Stimulated activated memory B cell treated with anti-CD40 and anti-IgM and Interleukin-4, amounts not matched to agents 10 μg/mL and 1 μg/mL and 100 μg/mL, for 72 hours (primary cell): ENCODE measurements around the gene STIM1.
A peak's percentile ranks its signal among the peaks of the same experiment; 100 is the strongest.

Experiments
- ATAC-seq: fragments of 150-1000 bp; cut with Tn5 transposase; 2 replicates; pipeline ENCODE4 v1.10.0; 2021
- H3K27ac Mint-ChIP-seq: one replicate; pipeline ENCODE4 v1.8.0; 2022; ENCODE audit warnings: mild to moderate bottlenecking, mixed read lengths
- H3K27me3 Mint-ChIP-seq: one replicate; pipeline ENCODE4 v1.8.0; 2022; ENCODE audit warnings: mixed read lengths
- H3K36me3 Mint-ChIP-seq: one replicate; pipeline ENCODE4 v1.8.0; 2022; ENCODE audit warnings: mixed read lengths
- H3K4me1 Mint-ChIP-seq: one replicate; pipeline ENCODE4 v1.8.0; 2022; ENCODE audit warnings: mixed read lengths
- H3K4me3 Mint-ChIP-seq: one replicate; pipeline ENCODE4 v1.8.0; 2022; ENCODE audit warnings: mild to moderate bottlenecking, moderate library complexity, mixed read lengths
- H3K9me3 Mint-ChIP-seq: one replicate; pipeline ENCODE4 v1.8.0; 2022; ENCODE audit warnings: mixed read lengths

The STIM1 gene

DNA sequence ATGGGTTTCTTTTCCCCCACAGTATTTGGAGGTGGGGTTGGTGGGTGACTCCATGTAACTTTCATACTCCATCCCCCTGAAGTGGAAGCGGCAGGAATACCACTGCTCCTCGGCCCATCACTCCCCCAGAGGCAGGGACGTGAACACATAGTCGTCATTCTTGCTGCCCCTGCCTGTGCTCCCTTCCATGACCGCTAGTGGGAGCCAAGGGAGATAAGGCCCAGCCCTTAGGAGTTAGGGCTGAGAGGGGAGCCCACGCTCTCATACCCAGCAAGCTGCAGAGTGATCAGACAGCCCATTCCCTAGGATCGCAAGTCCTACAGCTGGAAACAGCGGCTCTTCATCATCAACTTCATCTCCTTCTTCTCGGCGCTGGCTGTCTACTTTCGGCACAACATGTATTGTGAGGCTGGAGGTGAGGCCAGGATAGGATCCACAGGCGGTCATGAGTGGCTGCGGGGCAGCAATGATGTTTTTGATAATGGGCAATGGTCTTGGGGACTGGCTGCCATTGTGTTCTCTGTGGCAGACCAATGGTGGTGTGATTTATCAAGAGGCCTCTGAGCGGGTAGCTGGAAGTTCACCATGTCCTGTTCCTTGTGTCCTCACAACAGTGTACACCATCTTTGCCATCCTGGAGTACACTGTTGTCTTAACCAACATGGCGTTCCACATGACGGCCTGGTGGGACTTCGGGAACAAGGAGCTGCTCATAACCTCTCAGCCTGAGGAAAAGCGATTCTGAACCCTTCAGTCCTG lies 30.6 kb upstream of the STIM1 start:
- H3K4me1 Mint-ChIP-seq = peaks cover 49% of the 10 kb centered on the region
- peak overlapping the region; percentile 55 for H3K27ac Mint-ChIP-seq
- no peaks in the 10 kb centered on the region for H3K27me3 Mint-ChIP-seq
- H3K4me3 Mint-ChIP-seq = no peak overlapping the region
- ATAC-seq = peak; percentile 83
- H3K9me3 Mint-ChIP-seq = no peaks in the 10 kb centered on the region
- peaks cover 43% of the 10 kb centered on the region for H3K36me3 Mint-ChIP-seq

DNA sequence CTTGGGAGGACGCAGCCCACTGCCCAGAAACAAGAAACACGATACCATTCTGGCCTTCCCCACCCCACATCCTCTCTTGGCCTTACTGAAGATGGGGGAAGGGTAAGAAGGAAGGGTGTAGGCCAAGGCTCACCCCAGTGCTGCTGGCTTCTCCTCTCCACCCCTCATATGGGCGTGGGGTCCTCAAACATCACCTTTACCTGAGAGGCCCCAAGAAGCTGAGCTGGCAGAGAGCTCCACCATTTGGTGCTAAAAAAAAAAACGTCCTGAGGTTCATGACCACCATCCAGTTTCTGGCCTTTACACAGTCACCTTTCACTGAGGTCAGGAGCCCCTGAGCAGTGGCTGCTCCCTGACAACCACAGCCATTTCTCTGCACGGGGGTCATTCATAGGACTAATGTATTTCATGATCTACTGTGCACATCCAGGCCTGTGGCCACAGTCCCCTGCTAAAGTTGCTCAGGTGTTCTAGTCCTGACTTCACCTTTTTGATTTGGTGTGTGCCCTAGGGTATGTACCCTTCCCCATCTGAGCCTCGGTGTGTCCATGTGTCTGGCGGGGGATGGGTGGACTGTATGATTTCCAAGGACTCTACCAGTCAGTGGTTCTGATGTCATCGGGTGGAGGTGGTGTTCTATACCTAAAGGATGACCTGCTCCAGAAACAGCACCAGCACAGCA lies 29.9 kb upstream of the STIM1 start:
- H3K4me3 Mint-ChIP-seq = no peak overlapping the region
- H3K27ac Mint-ChIP-seq = peak overlapping the region; percentile 55
- H3K9me3 Mint-ChIP-seq = no peaks in the 10 kb centered on the region
- H3K36me3 Mint-ChIP-seq = peaks cover 44% of the 10 kb centered on the region
- no peaks in the 10 kb centered on the region for H3K27me3 Mint-ChIP-seq
- peaks cover 50% of the 10 kb centered on the region for H3K4me1 Mint-ChIP-seq
- ATAC-seq = peak; percentile 18

DNA sequence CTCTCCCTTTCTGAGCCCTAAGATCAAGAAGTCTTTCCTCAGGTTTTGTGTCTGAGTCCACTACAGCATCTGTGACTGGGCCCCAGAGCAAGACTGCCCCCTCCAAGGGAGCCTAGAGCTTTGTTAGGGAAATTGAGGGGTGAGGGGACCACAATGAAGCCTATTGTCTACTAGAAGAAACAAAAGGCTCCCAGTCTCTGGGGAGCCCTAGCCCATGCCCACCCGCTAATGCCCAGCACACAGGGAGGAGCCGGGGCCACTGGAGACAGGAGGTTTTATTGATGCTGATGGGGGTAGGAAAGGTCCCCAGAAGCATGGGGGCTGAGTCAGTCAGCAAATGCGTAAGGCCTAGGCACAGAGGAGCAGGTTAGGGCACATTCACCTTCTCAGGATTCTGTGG lies 28.7 kb upstream of the STIM1 start:
- Mint-ChIP-seq H3K4me1 (peaks cover 61% of the 10 kb centered on the region), H3K27me3 (no peaks in the 10 kb centered on the region), H3K36me3 (peaks cover 55% of the 10 kb centered on the region), H3K27ac (peak overlapping the region; percentile 55), H3K4me3 (no peak overlapping the region), H3K9me3 (no peaks in the 10 kb centered on the region)
- ATAC-seq = no peak

DNA sequence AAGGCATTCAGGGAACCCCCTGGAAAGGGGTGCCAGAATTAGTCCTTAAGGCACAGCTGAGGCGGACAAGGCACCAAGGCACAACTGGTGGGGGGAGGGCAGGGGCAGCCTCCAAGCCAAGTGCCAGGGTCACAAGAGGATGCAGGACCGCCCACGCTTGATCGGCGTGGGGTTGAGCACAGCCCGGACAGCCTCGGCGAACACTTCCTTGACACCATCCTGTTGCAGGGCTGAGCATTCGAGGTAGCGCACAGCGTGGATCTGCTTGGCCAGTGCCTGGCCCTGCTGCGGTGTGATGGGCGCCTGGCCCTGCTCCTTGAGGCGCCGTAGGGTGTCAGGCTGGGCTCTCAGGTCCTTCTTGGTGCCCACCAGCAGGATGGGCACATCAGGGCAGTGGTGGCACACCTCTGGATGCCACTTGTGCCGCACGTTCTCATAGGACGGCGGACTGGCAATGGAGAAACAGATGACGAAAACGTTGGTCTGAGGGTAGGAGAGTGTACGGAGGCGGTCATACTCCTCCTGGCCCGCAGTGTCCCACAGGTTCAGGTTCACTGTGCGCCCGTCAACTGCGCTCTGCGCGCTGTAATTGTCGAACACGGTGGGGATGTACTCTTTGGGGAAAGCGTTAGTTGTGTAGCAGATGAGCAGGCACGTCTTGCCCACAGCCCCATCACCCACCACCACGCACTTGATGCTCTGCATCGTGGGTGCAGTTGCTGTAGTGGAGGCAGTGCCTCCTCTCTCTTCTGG lies 27.9 kb upstream of the STIM1 start:
- Mint-ChIP-seq H3K36me3 (peaks cover 58% of the 10 kb centered on the region), H3K4me3 (no peak overlapping the region), H3K4me1 (peaks cover 70% of the 10 kb centered on the region), H3K27me3 (no peaks in the 10 kb centered on the region), H3K27ac (no peak overlapping the region), H3K9me3 (no peaks in the 10 kb centered on the region)
- no peak for ATAC-seq

DNA sequence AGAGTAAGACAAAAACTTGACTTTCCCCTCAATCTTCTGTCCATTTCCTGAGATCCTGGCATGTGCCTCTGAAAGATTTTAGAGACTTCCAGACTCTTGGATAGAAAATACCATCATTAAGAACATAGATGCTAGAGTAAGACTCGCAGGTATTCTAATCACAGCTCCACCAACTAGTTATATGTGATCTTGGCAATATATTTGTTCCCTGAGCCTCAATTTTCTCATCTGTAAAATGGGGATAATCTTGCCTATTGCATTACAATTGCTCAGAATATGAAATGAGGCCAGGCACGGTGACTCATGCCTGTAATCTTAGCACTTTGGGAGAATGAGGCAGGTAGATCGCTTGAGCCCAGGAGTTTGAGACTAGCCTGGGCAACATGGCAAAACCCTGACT lies 25.4 kb upstream of the STIM1 start:
- Mint-ChIP-seq H3K4me1 (peaks cover 76% of the 10 kb centered on the region), H3K27ac (no peak overlapping the region)

DNA sequence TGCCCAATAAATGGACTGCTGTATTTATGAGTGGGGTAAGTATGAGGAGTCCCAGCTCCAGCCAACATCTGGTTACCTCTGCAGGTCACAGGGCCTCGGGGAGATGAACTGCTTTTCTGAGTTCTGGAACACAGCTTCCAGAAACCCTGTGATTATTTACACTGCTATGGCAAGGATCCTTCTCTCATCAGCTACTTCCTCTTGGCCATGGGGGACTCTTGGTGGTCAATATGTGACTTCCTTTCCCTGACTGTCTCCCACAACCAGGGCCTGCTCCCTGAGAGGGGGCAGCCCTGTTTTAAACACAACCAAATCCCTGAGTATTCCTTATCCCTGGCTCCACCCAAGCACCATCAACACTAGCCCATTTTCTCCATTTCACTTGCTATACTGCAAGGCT lies 24.7 kb upstream of the STIM1 start:
- peak overlapping the region; percentile 85 for H3K27ac Mint-ChIP-seq
- no peaks in the 10 kb centered on the region for H3K27me3 Mint-ChIP-seq
- ATAC-seq = no peak
- H3K9me3 Mint-ChIP-seq = no peaks in the 10 kb centered on the region
- no peak overlapping the region for H3K4me3 Mint-ChIP-seq
- peaks cover 76% of the 10 kb centered on the region for H3K4me1 Mint-ChIP-seq
- H3K36me3 Mint-ChIP-seq = peaks cover 67% of the 10 kb centered on the region

More for the DNA sequence above, 25.4 kb upstream of the STIM1 start:
- Mint-ChIP-seq H3K27me3 (no peaks in the 10 kb centered on the region), H3K4me3 (no peak overlapping the region), H3K36me3 (peaks cover 67% of the 10 kb centered on the region), H3K9me3 (no peaks in the 10 kb centered on the region)
- ATAC-seq = no peak

DNA sequence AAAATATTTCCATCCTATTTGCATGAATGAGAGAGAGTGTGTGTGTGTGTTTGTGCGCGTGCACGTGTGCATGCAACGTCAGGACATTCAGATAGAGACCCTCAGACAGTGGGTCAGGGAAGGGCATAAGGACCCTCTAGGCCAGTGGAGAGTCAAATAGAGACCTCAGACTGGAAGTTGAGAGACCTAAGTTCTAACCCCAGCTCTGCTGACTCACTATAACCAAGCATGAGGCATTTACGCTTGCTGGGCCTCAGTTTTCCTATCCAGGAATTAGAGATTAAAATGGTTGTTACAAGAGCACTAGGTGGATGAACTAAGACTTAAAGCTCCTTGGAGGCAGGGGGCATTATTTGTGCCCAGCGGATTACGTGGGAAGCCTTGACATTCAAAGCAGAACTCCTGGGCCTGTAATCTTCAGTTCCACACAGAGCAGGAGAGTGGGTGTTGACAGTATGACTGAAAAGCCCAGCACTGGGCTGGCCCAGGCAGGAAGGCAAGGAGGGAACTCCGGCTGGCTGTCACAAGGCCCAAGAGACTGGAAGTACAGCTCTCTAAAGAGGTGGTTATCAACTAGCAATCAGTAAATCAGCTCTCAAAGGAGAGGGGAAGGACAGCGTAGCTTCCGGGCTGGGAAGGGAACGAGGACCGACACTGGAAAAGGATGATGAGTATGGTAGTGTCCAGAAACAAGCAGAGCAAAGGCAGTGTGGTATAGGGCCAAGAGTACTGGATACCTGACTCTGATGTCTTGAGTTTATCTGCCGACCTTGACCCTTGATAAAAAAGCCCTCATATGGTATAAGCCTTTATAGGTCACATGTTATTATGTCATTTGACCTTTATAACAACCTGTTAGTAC lies 23.9 kb upstream of the STIM1 start:
- H3K9me3 Mint-ChIP-seq = no peaks in the 10 kb centered on the region
- H3K36me3 Mint-ChIP-seq = peaks cover 61% of the 10 kb centered on the region
- H3K27ac Mint-ChIP-seq = peak overlapping the region; percentile 85
- H3K27me3 Mint-ChIP-seq = no peaks in the 10 kb centered on the region
- H3K4me1 Mint-ChIP-seq = peaks cover 70% of the 10 kb centered on the region
- no peak overlapping the region for H3K4me3 Mint-ChIP-seq
- peak; percentile 56 for ATAC-seq

DNA sequence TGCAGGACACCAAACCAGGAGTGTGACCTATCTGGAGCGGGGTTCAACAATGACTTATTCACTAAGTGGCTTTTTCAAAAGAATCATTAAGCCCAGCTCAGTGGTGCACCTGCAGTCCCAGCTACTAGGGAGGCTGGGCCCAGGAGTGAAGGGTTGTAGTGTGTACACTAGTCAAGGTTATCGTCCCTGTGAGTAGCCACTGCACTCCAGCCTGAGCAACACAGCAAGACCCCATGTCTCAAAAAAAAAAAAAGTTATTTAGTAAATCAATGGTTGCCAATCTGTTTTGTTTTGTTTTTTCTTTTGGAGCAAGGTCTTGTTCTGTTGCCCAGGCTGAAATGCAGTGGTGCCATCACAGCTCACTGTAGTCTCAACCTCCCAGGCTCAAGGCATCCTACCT lies 22.6 kb upstream of the STIM1 start:
- peaks cover 49% of the 10 kb centered on the region for H3K36me3 Mint-ChIP-seq
- H3K27me3 Mint-ChIP-seq = no peaks in the 10 kb centered on the region
- no peak overlapping the region for H3K4me3 Mint-ChIP-seq
- H3K4me1 Mint-ChIP-seq = peaks cover 68% of the 10 kb centered on the region
- no peaks in the 10 kb centered on the region for H3K9me3 Mint-ChIP-seq
- no peak for ATAC-seq
- peak overlapping the region; percentile 85 for H3K27ac Mint-ChIP-seq

DNA sequence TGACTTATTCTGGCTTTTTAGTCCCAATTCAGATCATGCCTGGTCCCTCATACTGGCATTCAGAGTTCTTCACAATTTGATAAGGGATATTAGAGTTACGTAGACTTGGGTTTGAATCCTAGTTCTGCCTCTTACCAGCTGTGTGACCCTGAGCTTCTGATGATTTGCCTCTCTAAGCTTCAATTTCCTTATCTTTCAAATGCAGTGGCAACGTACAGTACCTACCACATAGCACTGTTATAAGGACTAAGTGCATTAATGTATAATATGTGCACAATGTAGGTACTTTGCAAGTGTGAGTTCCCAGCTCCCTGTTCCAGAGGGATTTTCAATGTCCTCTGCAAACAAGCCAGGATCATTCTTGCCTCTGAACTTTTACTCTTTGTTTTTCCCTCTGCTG lies 22.0 kb upstream of the STIM1 start:
- H3K27me3 Mint-ChIP-seq = no peaks in the 10 kb centered on the region
- no peaks in the 10 kb centered on the region for H3K9me3 Mint-ChIP-seq
- peaks cover 50% of the 10 kb centered on the region for H3K36me3 Mint-ChIP-seq
- no peak for ATAC-seq
- H3K4me3 Mint-ChIP-seq = no peak overlapping the region
- H3K27ac Mint-ChIP-seq = peak overlapping the region; percentile 85
- peaks cover 71% of the 10 kb centered on the region for H3K4me1 Mint-ChIP-seq

DNA sequence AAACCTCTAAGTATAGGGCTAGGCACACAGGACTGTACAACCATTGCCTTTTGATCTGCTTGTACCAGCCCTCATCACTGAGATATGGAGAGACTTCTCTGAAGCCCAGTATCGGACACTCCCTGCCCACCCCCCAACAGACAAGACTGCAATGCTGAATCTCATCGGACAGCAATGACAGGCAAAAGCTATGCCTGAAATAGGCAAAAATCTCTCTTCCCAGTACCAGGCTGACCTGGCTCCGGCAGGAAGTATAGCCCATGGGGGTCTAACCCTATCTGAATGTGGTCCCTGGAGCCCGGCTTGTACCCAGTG lies 21.2 kb upstream of the STIM1 start:
- H3K27me3 Mint-ChIP-seq = no peaks in the 10 kb centered on the region
- H3K36me3 Mint-ChIP-seq = peaks cover 57% of the 10 kb centered on the region
- H3K9me3 Mint-ChIP-seq = no peaks in the 10 kb centered on the region
- H3K4me3 Mint-ChIP-seq = peak overlapping the region; percentile 76
- H3K27ac Mint-ChIP-seq = peak overlapping the region; percentile 85
- H3K4me1 Mint-ChIP-seq = peaks cover 80% of the 10 kb centered on the region
- ATAC-seq = no peak

DNA sequence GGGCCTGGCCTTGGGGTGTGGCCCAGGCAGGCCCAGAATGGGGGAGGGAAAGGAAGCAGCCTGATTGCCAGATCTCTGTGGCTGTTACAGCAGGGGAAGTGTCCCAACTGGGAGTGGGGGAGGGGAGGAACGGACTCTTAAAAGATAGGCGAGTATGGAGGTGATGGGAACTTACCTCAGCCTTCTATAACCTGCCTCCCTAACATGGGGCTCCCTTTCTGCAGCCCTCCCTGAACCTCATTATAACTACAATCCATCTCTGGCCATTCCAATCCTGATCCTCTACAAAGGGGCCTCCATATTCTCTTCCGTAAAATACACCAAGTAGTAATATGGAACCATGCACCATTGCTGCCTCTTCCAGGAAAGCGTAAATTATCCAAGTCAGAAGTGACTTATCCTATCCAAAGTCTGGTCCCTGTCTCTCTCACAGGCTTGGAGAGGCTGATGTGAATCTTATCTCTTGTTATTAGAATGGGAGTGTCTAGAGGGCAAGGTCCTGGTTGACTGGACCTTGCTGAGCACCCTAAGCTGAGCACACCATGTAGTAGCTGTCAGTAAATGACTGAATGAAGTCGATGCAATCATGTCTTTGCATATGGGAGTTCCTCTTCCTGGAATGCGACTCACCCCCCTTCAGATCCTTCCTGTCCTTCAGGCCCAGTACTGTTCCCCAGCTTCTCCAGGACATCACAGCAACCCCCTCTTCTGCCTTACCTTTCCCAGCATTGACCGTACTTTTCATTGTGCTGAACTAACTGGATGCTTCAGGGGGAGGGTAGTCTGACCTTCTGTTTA lies 20.6 kb upstream of the STIM1 start:
- H3K27me3 Mint-ChIP-seq = no peaks in the 10 kb centered on the region
- peak overlapping the region; percentile 85 for H3K27ac Mint-ChIP-seq
- ATAC-seq = no peak
- peaks cover 85% of the 10 kb centered on the region for H3K4me1 Mint-ChIP-seq
- peak overlapping the region; percentile 76 for H3K4me3 Mint-ChIP-seq
- peaks cover 62% of the 10 kb centered on the region for H3K36me3 Mint-ChIP-seq
- no peaks in the 10 kb centered on the region for H3K9me3 Mint-ChIP-seq

DNA sequence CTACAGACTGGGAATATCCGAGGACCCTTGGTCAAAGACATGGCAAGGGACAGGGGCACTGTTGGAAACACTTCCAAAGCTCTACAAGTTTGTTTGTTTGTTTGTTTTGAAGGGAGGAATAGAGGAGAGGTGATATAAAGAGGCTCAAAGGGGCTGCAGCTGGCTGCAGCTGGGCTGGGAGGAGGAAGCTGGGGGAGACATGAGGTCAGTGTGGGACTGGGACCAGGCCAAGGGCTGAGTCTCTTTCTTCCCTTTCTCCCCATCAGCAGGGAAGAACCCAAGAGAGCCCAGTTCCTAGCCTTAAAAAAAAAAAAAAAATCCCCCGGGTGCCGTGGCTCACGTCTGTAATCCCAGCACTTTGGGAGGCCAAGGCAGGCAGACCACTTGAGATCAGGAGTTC lies 19.7 kb upstream of the STIM1 start:
- no peak for ATAC-seq
- H3K27me3 Mint-ChIP-seq = no peaks in the 10 kb centered on the region
- H3K4me3 Mint-ChIP-seq = peak overlapping the region; percentile 76
- H3K4me1 Mint-ChIP-seq = peaks cover 86% of the 10 kb centered on the region
- H3K27ac Mint-ChIP-seq = peak overlapping the region; percentile 85
- no peaks in the 10 kb centered on the region for H3K9me3 Mint-ChIP-seq
- peaks cover 63% of the 10 kb centered on the region for H3K36me3 Mint-ChIP-seq

DNA sequence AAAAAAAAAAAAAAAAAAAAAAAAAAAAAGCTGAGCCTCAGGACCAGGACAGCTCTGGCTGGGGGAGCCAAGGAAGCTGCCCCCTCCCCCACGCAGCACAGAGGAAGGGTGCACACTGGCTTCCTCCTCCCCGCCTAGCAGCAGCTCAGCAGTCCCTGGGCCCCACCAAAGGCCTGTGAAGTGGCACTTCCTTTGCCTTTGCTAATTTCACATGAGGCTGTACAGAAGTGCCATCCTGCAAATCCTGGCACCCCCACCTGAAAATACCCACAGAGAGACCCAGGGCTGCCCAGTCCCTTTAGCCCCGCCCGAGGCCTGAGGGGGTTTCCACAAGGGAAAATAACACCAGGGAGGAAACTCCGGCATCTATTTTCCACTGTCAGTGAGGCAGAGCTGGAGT lies 18.6 kb upstream of the STIM1 start:
- peaks cover 74% of the 10 kb centered on the region for H3K4me1 Mint-ChIP-seq
- no peaks in the 10 kb centered on the region for H3K27me3 Mint-ChIP-seq

DNA sequence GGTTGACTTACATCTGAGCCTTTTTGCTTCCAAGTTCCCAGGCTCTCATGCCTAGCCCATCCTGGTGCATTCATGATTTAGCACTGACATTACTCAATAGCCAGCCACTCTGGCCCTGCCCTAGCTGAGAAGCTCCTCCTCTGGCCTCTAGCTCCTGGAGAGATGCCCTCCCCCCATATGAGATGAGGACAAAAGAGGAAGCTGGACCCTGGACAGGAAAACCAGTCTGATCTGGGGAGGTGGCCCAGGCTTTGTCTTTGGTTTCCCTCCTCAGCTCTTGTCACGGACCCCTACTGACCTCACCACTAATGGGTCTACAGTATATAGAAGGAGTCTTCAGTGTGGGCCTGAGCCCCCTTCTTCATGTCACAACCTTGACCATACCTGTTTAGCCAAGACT lies 17.7 kb upstream of the STIM1 start:
- H3K27ac Mint-ChIP-seq = peak overlapping the region; percentile 87
- peaks cover 50% of the 10 kb centered on the region for H3K36me3 Mint-ChIP-seq
- H3K27me3 Mint-ChIP-seq = no peaks in the 10 kb centered on the region
- ATAC-seq = no peak
- peaks cover 65% of the 10 kb centered on the region for H3K4me1 Mint-ChIP-seq
- H3K9me3 Mint-ChIP-seq = no peaks in the 10 kb centered on the region
- peak overlapping the region; percentile 84 for H3K4me3 Mint-ChIP-seq

More for the DNA sequence above, 18.6 kb upstream of the STIM1 start:
- no peak for ATAC-seq
- peak overlapping the region; percentile 87 for H3K27ac Mint-ChIP-seq
- peaks cover 51% of the 10 kb centered on the region for H3K36me3 Mint-ChIP-seq
- no peaks in the 10 kb centered on the region for H3K9me3 Mint-ChIP-seq
- H3K4me3 Mint-ChIP-seq = peak overlapping the region; percentile 84
